DOHH2 (cell line): ENCODE measurements around the gene FIGN.

ENCODE experiments used
- H3F3A ChIP-seq: fragments of 200-600 bp; sonication (generic), shearing (Covaris generic); 2 replicates; pipeline ENCODE4 v1.6.0; 2016; ENCODE audit warnings: antibody characterized with exemption, mild to moderate bottlenecking; ENCODE audit not compliant: control insufficient read depth, insufficient read depth
- H3K27ac ChIP-seq: fragments of 200-600 bp; sonication (generic); 2 replicates; pipeline ENCODE4 v1.5.1; 2014; ENCODE audit warnings: low read depth, mild to moderate bottlenecking, low read length, moderate library complexity
- H3K27me3 ChIP-seq: fragments of 200-600 bp; sonication (generic); 2 replicates; pipeline ENCODE4 v1.6.1; 2014; ENCODE audit warnings: mild to moderate bottlenecking, low read length, mixed read lengths; ENCODE audit not compliant: control insufficient read depth
- H3K36me3 ChIP-seq: fragments of 200-600 bp; sonication (generic); 2 replicates; pipeline ENCODE4 v1.6.1; 2014; ENCODE audit warnings: mild to moderate bottlenecking, low read length, moderate library complexity, mixed read lengths; ENCODE audit not compliant: control insufficient read depth
- H3K4me1 ChIP-seq: fragments of 200-600 bp; sonication (generic); 2 replicates; pipeline ENCODE4 v1.6.1; 2014; ENCODE audit warnings: mild to moderate bottlenecking, low read length, mixed read lengths; ENCODE audit not compliant: control insufficient read depth
- H3K4me2 ChIP-seq: fragments of 200-600 bp; sonication (generic); 2 replicates; pipeline ENCODE4 v1.6.0; 2014; ENCODE audit warnings: mild to moderate bottlenecking, low read length, moderate library complexity
- H3K4me3 ChIP-seq: fragments of 200-600 bp; sonication (generic); 2 replicates; pipeline ENCODE4 v1.5.1; 2014; ENCODE audit warnings: mild to moderate bottlenecking, low read length, mixed read lengths
- H3K79me2 ChIP-seq: fragments of 200-600 bp; sonication (generic); 2 replicates; pipeline ENCODE4 v1.6.1; 2014; ENCODE audit warnings: mild to moderate bottlenecking, low read length, mixed read lengths; ENCODE audit not compliant: control insufficient read depth
- H3K9me2 ChIP-seq: fragments of 200-600 bp; sonication (generic); replicated peaks from 2 replicates; pipeline ENCODE4 v1.6.1; 2014; ENCODE audit warnings: mild to moderate bottlenecking, low read length, mixed read lengths; ENCODE audit not compliant: control insufficient read depth
- H3K9me3 ChIP-seq: fragments of 200-600 bp; sonication (generic); 2 replicates; pipeline ENCODE4 v1.6.1; 2014; ENCODE audit warnings: antibody characterized with exemption, low read length, mixed read lengths; ENCODE audit not compliant: control insufficient read depth, insufficient read depth
- H4K20me1 ChIP-seq: fragments of 200-600 bp; sonication (generic); 2 replicates; pipeline ENCODE4 v1.6.0; 2014; ENCODE audit warnings: low read depth, mild to moderate bottlenecking, antibody characterized with exemption, low read length, moderate library complexity; ENCODE audit not compliant: control insufficient read depth, insufficient read depth
- CTCF ChIP-seq: fragments of 200-600 bp; sonication (generic); IDR thresholded peaks from one replicate; pipeline ENCODE4 v1.5.1; 2014; ENCODE audit warnings: antibody characterized with exemption, mild to moderate bottlenecking, low read depth, low read length; ENCODE audit not compliant: poor library complexity, severe bottlenecking
- EZH2phosphoT487 ChIP-seq: fragments of 200-600 bp; sonication (generic); IDR thresholded peaks from 2 replicates; pipeline ENCODE4 v1.6.1; 2017; ENCODE audit warnings: borderline replicate concordance, mild to moderate bottlenecking, antibody characterized with exemption, low read length, moderate library complexity, mixed read lengths

The FIGN gene

GRCh38 chr2:163604941-163605555 lies 130.8 kb downstream of the FIGN start:
- Histone ChIP-seq H3K4me1 (no peaks in the 10 kb centered on the region), H3K9me2 (no peaks in the 10 kb centered on the region), H3K79me2 (no peaks in the 10 kb centered on the region)

GRCh38 chr2:163602196-163602595 lies 133.6 kb downstream of the FIGN start:
- Histone ChIP-seq H3K9me2 (no peaks in the 10 kb centered on the region), H3K4me1 (no peaks in the 10 kb centered on the region), H4K20me1 (no peaks in the 10 kb centered on the region), H3K4me2 (no peak overlapping the region), H3K27ac (no peak overlapping the region), H3K27me3 (no peaks in the 10 kb centered on the region), H3K4me3 (no peak overlapping the region), H3K36me3 (no peaks in the 10 kb centered on the region), H3K9me3 (no peaks in the 10 kb centered on the region), H3F3A (no peaks in the 10 kb centered on the region), H3K79me2 (no peaks in the 10 kb centered on the region)
- TF ChIP-seq EZH2phosphoT487 (no peak), CTCF (no peak)

More at GRCh38 chr2:163604941-163605555, 130.8 kb downstream of the FIGN start:
- TF ChIP-seq CTCF (no peak), EZH2phosphoT487 (no peak)
- Histone ChIP-seq H3F3A (no peaks in the 10 kb centered on the region), H3K9me3 (no peaks in the 10 kb centered on the region), H3K36me3 (no peaks in the 10 kb centered on the region), H3K4me2 (no peak overlapping the region), H3K27ac (no peak overlapping the region), H4K20me1 (no peaks in the 10 kb centered on the region), H3K27me3 (no peaks in the 10 kb centered on the region), H3K4me3 (no peak overlapping the region)

- Histone ChIP-seq H3K27ac (no peak overlapping the region), H3K9me2 (no peaks in the 10 kb centered on the region), H3K79me2 (no peaks in the 10 kb centered on the region), H3K36me3 (no peaks in the 10 kb centered on the region), H3K4me1 (no peaks in the 10 kb centered on the region), H3F3A (no peaks in the 10 kb centered on the region), H3K27me3 (no peaks in the 10 kb centered on the region), H3K4me2 (no peak overlapping the region), H3K4me3 (no peak overlapping the region), H4K20me1 (no peaks in the 10 kb centered on the region), H3K9me3 (no peaks in the 10 kb centered on the region)
- no peak for TF ChIP-seq EZH2phosphoT487
- TF ChIP-seq CTCF: no peak
Measured at GRCh38 chr2:163601377-163601776, 134.4 kb downstream of the FIGN start.
